Lower lobe of right lung (tissue), 2 donors: ENCODE measurements around the gene FAM107B. TPM values are rescaled to one million over a fixed set of nuclear protein-coding genes. Genes with fewer than 3 reads are reported as not detected.

Experiments
- ATAC-seq, 2 donors: fragments of 200-7000 bp; cut with Tn5 transposase; one replicate each; pipeline ENCODE4 v1.9.1; 2020 to 2022; ENCODE audit warnings: mild to moderate bottlenecking in 2 of 2, moderate library complexity in 2 of 2
- DNase-seq: peaks from one replicate; pipeline ENCODE4 v3.0.0-alpha.2; 2020
- H3K27ac ChIP-seq: fragments of 200-600 bp; one replicate; pipeline ENCODE4 v1.8.0; 2022
- H3K27me3 ChIP-seq: fragments of 200-600 bp; one replicate; pipeline ENCODE4 v1.8.0; 2022; ENCODE audit warnings: low read depth
- H3K36me3 ChIP-seq: fragments of 200-600 bp; one replicate; pipeline ENCODE4 v1.8.0; 2022; ENCODE audit warnings: mild to moderate bottlenecking
- H3K4me1 ChIP-seq: fragments of 200-600 bp; one replicate; pipeline ENCODE4 v1.8.0; 2022
- H3K4me3 ChIP-seq: fragments of 200-600 bp; one replicate; pipeline ENCODE4 v1.8.0; 2022; ENCODE audit warnings: mild to moderate bottlenecking
- H3K9me3 ChIP-seq: fragments of 200-600 bp; one replicate; pipeline ENCODE4 v1.8.0; 2022
- CTCF ChIP-seq: fragments of 200-600 bp; IDR thresholded peaks from one replicate; pipeline ENCODE4 v1.8.0; 2022; ENCODE audit warnings: antibody characterized with exemption, mild to moderate bottlenecking
- intact Hi-C: fragments of 100-400 bp; cut with DNase I; formaldehyde crosslinking; loops from one replicate; pipeline ENCODE4 v1.11.0; 2022
- total RNA-seq: library from RNA; stranded (reverse); fragmentation: NEBNext Ultra II Directional; extraction: Animal tissue kit (Norgen Biotek cat#: 25700); gene quantifications from one replicate; pipeline ENCODE4 v1.2.1, GENCODE V29; 2021
- donor health status: DM: no; HTN: yes; CAD: no; lungs with severe emphysema.

Gene FAM107B
- total RNA-seq, 1 donor from 2014 or later: 75.4 TPM

- Histone ChIP-seq H3K27ac (no peak overlapping the region), H3K36me3 (no peaks in the 10 kb centered on the region), H3K27me3 (no peaks in the 10 kb centered on the region), H3K9me3 (no peaks in the 10 kb centered on the region), H3K4me3 (no peak overlapping the region), H3K4me1 (no peaks in the 10 kb centered on the region)
- DNase-seq: no peak
- TF ChIP-seq CTCF: no peak
- intact Hi-C loops: no loop called here
- peak in 1 of 2 donors; percentile 41 for ATAC-seq
Observed at GRCh38 chr10:14625765-14626525, 148.8 kb downstream of the FAM107B start.

- no peak for ATAC-seq
Observed at GRCh38 chr10:14625192-14625631, 149.5 kb downstream of the FAM107B start.

GRCh38 chr10:14624600-14624999, 150.1 kb downstream of the FAM107B start:
- H3K27me3 ChIP-seq: no peaks in the 10 kb centered on the region
- H3K4me1 ChIP-seq: no peaks in the 10 kb centered on the region
- no peak overlapping the region for H3K4me3 ChIP-seq
- TF ChIP-seq CTCF: no peak
- DNase-seq: no peak
- ATAC-seq: no peak
- intact Hi-C loops: no loop called here
- no peaks in the 10 kb centered on the region for H3K36me3 ChIP-seq
- no peak overlapping the region for H3K27ac ChIP-seq
- H3K9me3 ChIP-seq: no peaks in the 10 kb centered on the region

More at GRCh38 chr10:14625192-14625631, 149.5 kb downstream of the FAM107B start:
- Histone ChIP-seq H3K27me3 (no peaks in the 10 kb centered on the region), H3K36me3 (no peaks in the 10 kb centered on the region), H3K4me1 (no peaks in the 10 kb centered on the region), H3K27ac (no peak overlapping the region), H3K4me3 (no peak overlapping the region), H3K9me3 (no peaks in the 10 kb centered on the region)
- no peak for DNase-seq
- TF ChIP-seq CTCF: no peak
- intact Hi-C loops: no loop called here

- intact Hi-C loops: no loop called here
- H3K27me3 ChIP-seq: no peaks in the 10 kb centered on the region
Observed at GRCh38 chr10:14623931-14624330, 150.8 kb downstream of the FAM107B start.

GRCh38 chr10:14621037-14621436, 153.7 kb downstream of the FAM107B start:
- H3K27ac ChIP-seq: no peak overlapping the region
- H3K9me3 ChIP-seq: no peaks in the 10 kb centered on the region
- intact Hi-C loops: no loop called here
- H3K27me3 ChIP-seq: no peaks in the 10 kb centered on the region
- ATAC-seq (no peak), DNase-seq (no peak)
- peaks cover 8% of the 10 kb centered on the region for H3K4me1 ChIP-seq
- H3K4me3 ChIP-seq: no peak overlapping the region
- TF ChIP-seq CTCF: no peak
- no peaks in the 10 kb centered on the region for H3K36me3 ChIP-seq

More at GRCh38 chr10:14623931-14624330, 150.8 kb downstream of the FAM107B start:
- H3K9me3 ChIP-seq: no peaks in the 10 kb centered on the region
- no peak overlapping the region for H3K27ac ChIP-seq
- H3K4me1 ChIP-seq: no peaks in the 10 kb centered on the region
- no peak for DNase-seq
- no peak for TF ChIP-seq CTCF
- H3K36me3 ChIP-seq: no peaks in the 10 kb centered on the region
- ATAC-seq: no peak
- no peak overlapping the region for H3K4me3 ChIP-seq
